H9 (cell line): ENCODE results near the gene LARP4B. TPM values are rescaled to one million over a fixed set of nuclear protein-coding genes. Genes with fewer than 3 reads are reported as not detected.

Experiments
- DNase-seq: peaks from one replicate; pipeline ENCODE4 v3.0.0-alpha.2; 2017
- H2AFZ ChIP-seq: one replicate; pipeline ENCODE4 v1.6.1; 2013; ENCODE audit warnings: mild to moderate bottlenecking, low read length, control low read depth, moderate library complexity
- H2AK5ac ChIP-seq: 2 replicates; pipeline ENCODE4 v1.6.1; 2013; ENCODE audit warnings: low read length, control low read depth, mixed read lengths; ENCODE audit not compliant: insufficient read length
- H2BK120ac ChIP-seq: one replicate; pipeline ENCODE4 v1.6.1; 2013; ENCODE audit warnings: low read depth, mild to moderate bottlenecking, low read length, control low read depth, inconsistent platforms; ENCODE audit not compliant: poor library complexity, severe bottlenecking
- H2BK12ac ChIP-seq: 2 replicates; pipeline ENCODE4 v1.6.1; 2013; ENCODE audit warnings: low read length, control low read depth, mixed read lengths, low read depth; ENCODE audit not compliant: insufficient read length
- H2BK15ac ChIP-seq: 2 replicates; pipeline ENCODE4 v1.6.1; 2013; ENCODE audit warnings: low read depth, low read length, control low read depth
- H2BK20ac ChIP-seq: one replicate; pipeline ENCODE4 v1.6.1; 2013; ENCODE audit warnings: low read depth, mild to moderate bottlenecking, low read length, control low read depth, inconsistent platforms; ENCODE audit not compliant: poor library complexity, severe bottlenecking
- H2BK5ac ChIP-seq: 2 replicates; pipeline ENCODE4 v1.6.1; 2013; ENCODE audit warnings: low read length, control low read depth, mixed read lengths; ENCODE audit not compliant: insufficient read length
- H3K14ac ChIP-seq: 2 replicates; pipeline ENCODE4 v1.6.1; 2013; ENCODE audit warnings: low read length, control low read depth; ENCODE audit not compliant: insufficient read depth
- H3K18ac ChIP-seq: 2 replicates; pipeline ENCODE4 v1.6.1; 2013; ENCODE audit warnings: low read depth, mild to moderate bottlenecking, mixed read lengths, low read length, control low read depth; ENCODE audit not compliant: insufficient read length
- H3K23ac ChIP-seq: 2 replicates; pipeline ENCODE4 v1.6.1; 2013; ENCODE audit warnings: low read length, control low read depth, mixed read lengths, low read depth; ENCODE audit not compliant: insufficient read length
- H3K23me2 ChIP-seq: 2 replicates; pipeline ENCODE4 v1.6.1; 2013; ENCODE audit warnings: low read depth, mild to moderate bottlenecking, mixed read lengths, low read length, control low read depth; ENCODE audit not compliant: insufficient read length, poor library complexity, severe bottlenecking
- H3K27ac ChIP-seq: 2 replicates; pipeline ENCODE4 v1.5.1; 2013; ENCODE audit warnings: low read length, control low read depth, mixed read lengths, low read depth; ENCODE audit not compliant: insufficient read length
- H3K27me3 ChIP-seq: 2 replicates; pipeline ENCODE4 v1.6.1; 2013; ENCODE audit warnings: low read length, control low read depth, inconsistent platforms; ENCODE audit not compliant: insufficient read depth
- H3K4ac ChIP-seq: 2 replicates; pipeline ENCODE4 v1.6.1; 2013; ENCODE audit warnings: low read depth, mild to moderate bottlenecking, control low read depth, inconsistent platforms, low read length, moderate library complexity
- H3K4me1 ChIP-seq: 2 replicates; pipeline ENCODE4 v1.6.1; 2013; ENCODE audit warnings: low read length, control low read depth, inconsistent platforms; ENCODE audit not compliant: insufficient read depth
- H3K4me2 ChIP-seq: 2 replicates; pipeline ENCODE4 v1.6.1; 2013; ENCODE audit warnings: low read length, control low read depth, mixed read lengths; ENCODE audit not compliant: insufficient read length, insufficient read depth
- H3K56ac ChIP-seq: 2 replicates; pipeline ENCODE4 v1.6.1; 2013; ENCODE audit warnings: low read depth, mild to moderate bottlenecking, mixed read lengths, low read length, control low read depth; ENCODE audit not compliant: insufficient read length
- H3K79me1 ChIP-seq: 2 replicates; pipeline ENCODE4 v1.6.1; 2013; ENCODE audit warnings: low read depth, mild to moderate bottlenecking, moderate library complexity, low read length, control low read depth, inconsistent platforms; ENCODE audit not compliant: insufficient read depth, poor library complexity, severe bottlenecking
- H3K79me2 ChIP-seq: 2 replicates; pipeline ENCODE4 v1.6.1; 2013; ENCODE audit warnings: low read length, control low read depth, inconsistent platforms; ENCODE audit not compliant: insufficient read depth
- H3K9ac ChIP-seq: 2 replicates; pipeline ENCODE4 v1.6.1; 2013; ENCODE audit warnings: low read length, control low read depth, mixed read lengths; ENCODE audit not compliant: insufficient read length; ENCODE audit errors: extremely low read depth
- H3K9me3 ChIP-seq: one replicate; pipeline ENCODE4 v1.6.1; 2013; ENCODE audit warnings: low read depth, low read length, inconsistent platforms; ENCODE audit not compliant: control insufficient read depth
- H3T11ph ChIP-seq: one replicate; pipeline ENCODE4 v1.6.1; 2013; ENCODE audit warnings: mild to moderate bottlenecking, low read length, control low read depth, inconsistent platforms
- H4K20me1 ChIP-seq: one replicate; pipeline ENCODE4 v1.6.1; 2013; ENCODE audit not compliant: control insufficient read depth, insufficient read length, insufficient read depth
- H4K5ac ChIP-seq: 2 replicates; pipeline ENCODE4 v1.6.1; 2013; ENCODE audit warnings: low read depth, mild to moderate bottlenecking, mixed read lengths, low read length, control low read depth; ENCODE audit not compliant: insufficient read length
- H4K8ac ChIP-seq: replicated peaks from 2 replicates; pipeline ENCODE4 v1.6.1; 2013; ENCODE audit warnings: low read length, control low read depth, mixed read lengths, low read depth; ENCODE audit not compliant: insufficient read length
- H4K91ac ChIP-seq: 2 replicates; pipeline ENCODE4 v1.6.1; 2013; ENCODE audit warnings: low read depth, mild to moderate bottlenecking, moderate library complexity, mixed read lengths, low read length, control low read depth; ENCODE audit not compliant: insufficient read length
- H3K27ac Mint-ChIP-seq, 3 experiments: 2 replicates in 2 of 3; 3 replicates in 1 of 3; pipeline ENCODE4 v1.8.0; 2020 to 2021; ENCODE audit warnings: mixed read lengths in 3 of 3, mild to moderate bottlenecking in 1 of 3, moderate library complexity in 1 of 3
- H3K27me3 Mint-ChIP-seq: 2 replicates; pipeline ENCODE4 v1.8.0; 2021; ENCODE audit warnings: low read depth, mild to moderate bottlenecking, moderate library complexity, mixed read lengths
- H3K36me3 Mint-ChIP-seq, 3 experiments: 2 replicates in 2 of 3; 3 replicates in 1 of 3; pipeline ENCODE4 v1.8.0; 2020 to 2021; ENCODE audit warnings: low read depth in 3 of 3, mixed read lengths in 3 of 3; ENCODE audit not compliant: insufficient read depth in 1 of 3
- H3K4me1 Mint-ChIP-seq, 2 experiments: 2 replicates each; pipeline ENCODE4 v1.8.0; 2020; ENCODE audit warnings: mixed read lengths in 2 of 2
- H3K4me3 Mint-ChIP-seq, 2 experiments: 2 replicates in 1 of 2; 3 replicates in 1 of 2; pipeline ENCODE4 v1.8.0; 2020 to 2021; ENCODE audit warnings: mild to moderate bottlenecking in 2 of 2, mixed read lengths in 2 of 2, moderate library complexity in 1 of 2
- H3K9me3 Mint-ChIP-seq, 2 experiments: 2 replicates in 1 of 2; 3 replicates in 1 of 2; pipeline ENCODE4 v1.8.0; 2020; ENCODE audit warnings: mild to moderate bottlenecking in 2 of 2, mixed read lengths in 2 of 2, moderate library complexity in 1 of 2
- CTCF ChIP-seq: fragments of 200-600 bp; sonication (generic); conservative IDR thresholded peaks from 3 replicates; pipeline ENCODE4 v1.8.0; 2021; ENCODE audit warnings: antibody characterized with exemption, mild to moderate bottlenecking
- WGBS: extraction: QIAGEN DNeasy Blood & Tissue Kit; methylation state at CpG from one replicate; pipeline ENCODE4 v1.1.7; 2013; ENCODE audit warnings: missing lambda C conversion rate, low lambda C conversion rate, mixed read lengths; ENCODE audit not compliant: insufficient read length; ENCODE audit errors: extremely low coverage; 5-methylcytosine and 5-hydroxymethylcytosine counted together
- total RNA-seq: library from RNA; stranded (reverse); gene quantifications from 2 replicates; pipeline ENCODE4 v1.2.1, GENCODE V29; 2021

Gene LARP4B
- total RNA-seq, 1 experiment from 2014 or later: 88.9 TPM

DNA sequence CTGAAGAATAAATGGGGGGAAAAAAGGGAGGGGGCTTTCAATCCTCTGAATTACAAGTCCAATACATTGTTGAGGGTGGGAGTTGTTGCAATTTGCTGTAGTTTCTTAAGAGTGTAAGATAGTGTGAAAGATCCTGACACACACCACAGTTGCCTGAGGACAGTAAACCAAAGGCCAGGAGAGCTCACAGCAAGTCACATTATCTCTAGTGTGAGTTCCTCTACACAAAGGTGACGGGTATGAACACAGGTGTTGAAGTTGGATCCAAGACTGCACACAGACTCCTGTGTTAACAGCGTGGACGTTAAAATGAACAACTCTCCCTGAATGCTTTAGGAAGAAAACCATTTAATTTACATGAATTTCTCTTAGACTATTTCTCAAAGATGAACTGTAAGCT, 12.0 kb downstream of the LARP4B start:
- H2AFZ ChIP-seq: no peak overlapping the region
- Mint-ChIP-seq H3K27ac (no peak overlapping the region), H3K4me3 (no peak overlapping the region), H3K9me3 (no peaks in the 10 kb centered on the region), H3K4me1 (peaks cover 2 to 7% of the 10 kb centered on the region in 2 experiments; a peak in 3 of 4 replicates), H3K27me3 (no peaks in the 10 kb centered on the region), H3K36me3 (peaks cover 6 to 32% (median 26%) of the 10 kb centered on the region in 3 experiments; a peak in 6 of 7 replicates)
- peaks cover 16% of the 10 kb centered on the region for H3K79me1 ChIP-seq
- H4K91ac ChIP-seq: no peak overlapping the region
- no peak overlapping the region for H2AK5ac ChIP-seq
- no peaks in the 10 kb centered on the region for H3K4me1 ChIP-seq
- WGBS: no CpG with 5 or more reads among the region's 3 CpGs
- no peak overlapping the region for H4K8ac ChIP-seq
- H2BK12ac ChIP-seq: no peak overlapping the region
- H3K23me2 ChIP-seq: no peaks in the 10 kb centered on the region
- TF ChIP-seq CTCF: no peak
- H2BK5ac ChIP-seq: no peak overlapping the region
- H4K5ac ChIP-seq: no peak overlapping the region
- H3K9me3 ChIP-seq: no peaks in the 10 kb centered on the region
- H4K20me1 ChIP-seq: no peaks in the 10 kb centered on the region
- no peak overlapping the region for H2BK20ac ChIP-seq
- H3K9ac ChIP-seq: no peak overlapping the region
- H3K23ac ChIP-seq: no peak overlapping the region
- no peak overlapping the region for H2BK15ac ChIP-seq
- no peak overlapping the region for H3K56ac ChIP-seq
- no peak overlapping the region for H2BK120ac ChIP-seq
- no peaks in the 10 kb centered on the region for H3K27me3 ChIP-seq
- no peak overlapping the region for H3K4me2 ChIP-seq
- H3T11ph ChIP-seq: no peak overlapping the region
- H3K14ac ChIP-seq: no peak overlapping the region
- H3K27ac ChIP-seq: no peak overlapping the region
- DNase-seq: no peak
- H3K4ac ChIP-seq: no peak overlapping the region
- H3K18ac ChIP-seq: no peak overlapping the region
- H3K79me2 ChIP-seq: peaks cover 59% of the 10 kb centered on the region
